Limb (tissue), 2 donors: ENCODE measurements around the gene STAC2.

Experiments used
- DNase-seq, 2 donors: peaks; one replicate each; pipeline ENCODE4 v3.0.0-alpha.2; 2016; ENCODE audit errors: extremely low spot score in 2 of 2

The STAC2 gene

GRCh38 chr17:39209317-39210092, 16.2 kb downstream of the STAC2 start:
- DNase-seq: peak; percentile 46 to 85

DNA sequence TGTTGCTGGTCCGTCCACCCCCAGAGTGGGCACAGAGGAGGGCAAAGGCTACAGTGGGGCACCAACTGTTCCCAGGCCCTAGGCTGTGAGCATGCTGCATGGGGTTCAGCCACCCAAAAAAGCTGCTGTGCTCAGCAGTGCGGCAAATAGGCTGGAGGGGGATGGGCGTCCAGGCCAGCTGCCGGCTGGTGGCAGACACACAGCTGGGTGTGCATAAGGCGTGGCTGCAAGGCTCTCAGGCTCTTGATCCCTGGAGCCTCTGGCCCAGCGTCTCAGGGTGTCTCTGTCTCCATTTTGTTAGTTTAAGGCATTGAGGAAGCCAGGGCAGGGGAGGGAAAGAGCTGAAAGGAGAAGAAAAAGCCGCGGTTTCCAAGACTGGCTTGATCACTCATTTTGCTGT, 16.9 kb downstream of the STAC2 start:
- peak in 1 of 2 donors; percentile 48 for DNase-seq

GRCh38 chr17:39208136-39208535, 17.6 kb downstream of the STAC2 start:
- peak in 1 of 2 donors; percentile 29 for DNase-seq

GRCh38 chr17:39205112-39205526, 20.6 kb downstream of the STAC2 start:
- no peak for DNase-seq

- no peak for DNase-seq
Observed at GRCh38 chr17:39204245-39204644, 21.5 kb downstream of the STAC2 start.

DNA sequence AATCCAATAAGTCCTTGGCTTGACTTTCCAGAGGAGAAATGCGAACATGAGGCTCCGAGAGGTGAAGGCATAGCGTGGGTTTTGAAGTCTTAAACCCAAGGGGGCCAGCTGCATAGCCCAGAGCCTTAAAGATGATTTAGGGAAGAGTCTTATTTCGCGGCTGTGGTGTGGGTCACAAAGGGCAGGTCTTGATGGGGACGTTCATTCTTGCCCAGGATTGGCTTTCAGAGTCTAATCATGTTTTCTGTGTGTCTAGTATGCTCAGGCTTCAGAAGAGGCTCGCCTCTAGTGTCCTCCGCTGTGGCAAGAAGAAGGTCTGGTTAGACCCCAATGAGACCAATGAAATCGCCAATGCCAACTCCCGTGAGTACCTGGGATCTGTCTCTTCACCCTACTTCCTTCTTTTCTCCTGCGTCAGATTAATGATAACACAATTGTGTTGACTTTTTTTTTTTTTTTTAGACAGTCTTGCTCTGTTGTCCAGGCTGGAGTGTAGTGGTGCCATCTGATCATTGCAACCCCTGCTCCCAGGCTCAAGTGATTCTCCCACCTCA, 24.7 kb downstream of the STAC2 start:
- no peak for DNase-seq

DNA sequence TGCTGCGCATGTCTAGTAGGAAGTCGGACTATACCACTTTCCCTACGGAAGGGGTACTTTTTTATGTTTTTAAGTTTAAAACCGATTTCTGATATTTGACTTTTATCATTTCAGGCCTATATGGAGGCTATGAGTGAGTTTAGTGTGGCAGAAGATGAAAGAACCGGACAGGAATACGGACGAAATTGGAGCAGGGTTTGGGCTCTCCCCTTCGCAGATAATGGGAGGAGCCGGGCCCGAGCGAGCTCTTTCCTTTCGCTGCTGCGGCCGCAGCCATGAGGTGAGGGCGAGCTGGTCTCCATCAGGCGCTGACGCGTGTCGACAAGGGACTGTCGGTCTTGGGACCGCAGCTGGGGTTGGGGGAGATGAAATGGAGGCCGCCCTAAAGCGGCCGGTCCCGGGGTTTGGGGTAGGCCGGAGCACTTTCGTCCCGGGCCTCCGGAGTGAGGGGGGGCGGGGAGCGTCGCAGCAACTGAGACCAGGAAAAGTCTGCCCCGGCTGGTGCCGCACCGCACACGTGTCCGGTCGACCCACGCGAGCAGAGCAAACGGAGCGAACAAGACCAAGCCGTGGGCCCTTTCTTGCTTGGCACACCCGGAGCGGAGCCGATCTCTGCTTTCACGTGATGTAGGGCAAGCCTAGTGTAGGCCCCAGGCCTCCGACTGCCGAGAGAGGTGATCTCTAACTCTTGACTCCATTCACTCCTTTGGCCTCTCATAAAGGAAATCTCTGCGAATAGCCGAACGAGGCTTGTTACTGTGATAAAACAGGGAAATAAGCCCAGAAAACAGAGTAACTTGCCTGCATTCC, 25.5 kb downstream of the STAC2 start, which contains the start of gene RPL19:
Gene RPL19 (plus strand): TSS at position 214 of the 810 bp plus-strand sequence. CDS start 62 bp downstream, at position 276.
- DNase-seq: peak in 1 of 2 donors; percentile 88

DNA sequence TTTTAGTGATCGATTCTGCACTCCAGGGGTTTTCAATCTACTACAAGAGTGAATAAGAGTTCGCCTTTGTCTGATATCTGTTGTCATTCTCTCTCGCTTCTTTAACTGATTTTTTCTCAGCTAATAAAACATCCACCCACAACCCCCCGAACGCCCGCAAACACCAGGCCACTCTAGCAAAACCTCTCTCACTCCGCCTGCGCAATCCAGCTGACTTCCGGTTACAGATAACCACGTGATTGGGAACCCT, 26.0 kb downstream of the STAC2 start:
- DNase-seq: peak; percentile 86 to 98

- DNase-seq: no peak
Observed at GRCh38 chr17:39198186-39198566, 27.6 kb downstream of the STAC2 start.

GRCh38 chr17:39197380-39198185, 28.2 kb downstream of the STAC2 start, which contains the start of gene CACNB1:
Gene CACNB1, minus strand, starts transcription at chr17:39197669. Its CDS starts 174 bp downstream, at chr17:39197495.
- peak; percentile 84 to 91 for DNase-seq

DNA sequence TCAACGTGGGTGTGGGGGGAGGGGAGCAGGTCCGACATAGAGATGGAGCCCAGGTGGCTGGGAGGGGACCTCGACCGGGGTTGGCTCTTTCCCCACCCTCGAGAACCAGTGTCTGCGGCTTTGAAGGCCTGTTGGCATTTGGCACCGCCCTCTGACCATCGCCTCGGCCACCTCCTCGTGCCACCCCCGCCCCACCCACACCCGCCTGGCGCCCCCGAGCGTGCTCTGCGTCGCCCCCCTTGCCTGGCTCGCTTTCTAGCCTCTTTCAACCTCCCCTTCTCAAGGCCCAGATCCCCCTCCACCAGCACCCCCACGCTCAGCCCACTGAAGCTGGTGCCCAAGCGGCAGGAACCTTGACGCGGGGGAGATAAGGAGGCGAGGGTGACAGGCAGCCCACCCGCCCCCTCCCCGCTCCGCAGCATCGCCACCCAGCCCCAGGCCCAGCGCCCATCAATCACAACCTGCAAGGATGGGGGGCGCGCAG, 28.9 kb downstream of the STAC2 start:
- DNase-seq: peak in 1 of 2 donors; percentile 66

DNA sequence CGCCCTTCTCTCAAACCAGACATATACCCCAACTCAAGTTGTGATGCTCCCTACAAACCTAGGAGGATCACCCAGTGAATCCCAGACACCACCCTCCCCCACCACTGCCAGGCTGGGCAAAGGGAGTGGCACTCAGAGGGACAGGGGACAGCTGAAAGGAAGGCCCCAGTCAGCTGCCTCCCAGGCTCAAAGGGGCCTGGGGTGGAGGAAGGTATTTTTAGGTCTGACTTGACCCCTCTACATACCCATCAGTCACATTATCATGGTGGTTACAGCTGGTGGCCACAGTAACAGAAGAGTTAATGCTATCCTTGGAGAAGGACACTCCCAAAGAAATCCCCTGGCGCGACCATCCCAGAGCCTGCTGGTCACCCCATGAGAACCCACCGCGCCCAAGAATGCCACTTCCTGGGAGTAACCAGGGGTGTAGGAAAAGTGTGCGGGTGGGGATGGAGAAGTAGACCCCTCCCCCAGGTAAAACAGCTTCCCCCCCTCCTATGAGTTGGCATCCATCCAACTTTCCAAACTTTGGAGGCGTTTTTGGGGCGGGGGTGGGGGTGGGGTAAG, 29.4 kb downstream of the STAC2 start:
- peak in 1 of 2 donors; percentile 62 for DNase-seq

DNA sequence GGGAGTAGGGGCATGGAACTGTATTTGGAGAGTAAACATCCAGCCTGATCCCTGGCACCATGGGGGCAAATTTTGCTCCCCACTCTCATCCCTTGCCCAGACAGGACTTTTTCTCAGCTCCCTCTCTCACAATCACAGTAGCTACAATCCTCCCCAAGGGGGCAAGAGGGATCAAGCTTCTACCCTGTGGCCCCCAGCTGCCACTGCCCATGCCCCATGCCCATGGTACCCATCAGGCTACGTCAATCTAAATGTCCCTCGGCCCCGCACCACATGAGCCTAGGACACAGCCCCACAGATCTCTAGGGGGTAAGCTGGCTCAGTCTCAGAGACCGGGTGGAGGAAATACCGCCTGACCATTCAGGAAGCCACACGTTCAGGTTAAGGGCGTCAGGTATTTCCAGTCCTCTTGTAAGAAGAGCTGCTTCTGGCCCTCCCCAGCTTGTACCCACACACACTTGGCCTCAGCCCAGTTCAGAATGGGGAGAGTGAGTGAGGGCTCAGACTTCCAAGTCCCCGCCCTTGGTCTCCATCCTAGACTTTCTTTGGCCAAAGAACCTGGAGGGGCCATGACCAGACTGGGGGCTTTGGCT, 30.1 kb downstream of the STAC2 start:
- no peak for DNase-seq

GRCh38 chr17:39194985-39195524, 30.7 kb downstream of the STAC2 start:
- no peak for DNase-seq

DNA sequence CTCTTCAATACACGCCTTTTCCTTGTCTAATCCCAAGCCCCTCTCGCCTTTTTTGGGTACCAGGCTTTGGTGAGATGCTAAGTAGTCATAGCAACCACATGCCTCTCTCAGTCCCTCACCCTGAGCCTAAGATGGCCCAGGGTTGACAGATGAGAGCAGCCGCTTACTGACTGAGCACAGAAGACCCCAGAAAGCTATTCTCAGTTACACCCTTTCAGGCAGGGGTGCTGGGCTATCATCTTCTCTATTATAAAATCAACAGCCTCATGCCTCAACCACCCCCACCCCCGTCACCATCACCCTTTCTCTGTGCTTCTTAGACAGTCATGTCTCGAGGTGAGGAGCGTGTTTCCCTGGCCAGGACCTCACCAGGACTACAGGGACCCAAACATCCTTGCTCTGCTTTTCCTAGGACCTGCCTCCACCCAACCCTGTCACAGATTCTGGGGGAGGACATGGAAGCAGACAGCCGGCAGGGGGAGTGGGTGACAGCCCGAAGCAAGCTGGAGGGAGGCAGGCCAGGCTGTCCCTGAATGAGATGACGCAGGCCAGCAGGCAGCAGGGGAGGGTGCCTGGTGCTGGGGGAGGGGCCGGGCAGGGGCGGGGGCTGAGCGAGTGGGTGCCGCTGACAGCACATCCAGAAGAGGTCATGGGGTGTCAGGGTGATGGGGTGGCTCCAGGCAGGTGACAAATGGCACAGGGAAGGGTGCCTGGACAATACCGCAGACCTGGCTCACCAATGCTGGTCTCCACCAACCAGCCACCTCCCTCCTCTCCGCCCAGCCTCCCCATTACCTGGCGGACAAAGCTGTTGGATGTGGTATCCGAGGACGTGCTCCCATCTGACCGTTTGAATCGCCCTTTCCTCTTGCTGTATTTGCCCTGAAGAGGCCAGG, 31.4 kb downstream of the STAC2 start:
- DNase-seq: peak; percentile 55 to 77

GRCh38 chr17:39193346-39193745, 32.4 kb downstream of the STAC2 start:
- no peak for DNase-seq

- DNase-seq: no peak
Observed at GRCh38 chr17:39192901-39193300, 32.8 kb downstream of the STAC2 start.

GRCh38 chr17:39191750-39192510, 33.8 kb downstream of the STAC2 start:
- no peak for DNase-seq
